HG03064 (cell line): Measurements from ENCODE around the gene SARS1.
"Not testable (repeated sequence)": the region's sequence is repeated elsewhere in the genome, so short reads cannot be mapped to it uniquely, and the experiment has no call there.

Source experiments
- ATAC-seq: cut with Tn5 transposase; IDR thresholded peaks from one replicate; pipeline ENCODE4 v1.9.1; 2021; ENCODE audit warnings: low read depth; ENCODE audit not compliant: unreplicated experiment

The SARS1 gene

GRCh38 chr1:109213824-109214693 is at the start of gene SARS1:
Gene SARS1 (plus strand): TSS chr1:109213918. CDS start chr1:109213993, 75 bp downstream.
- peak; percentile 74 for ATAC-seq

- ATAC-seq: no peak
These were observed 49.2 kb upstream of the SARS1 start for GRCh38 chr1:109164538-109164937.

- ATAC-seq: peak; percentile 61
These were observed 46.7 kb upstream of the SARS1 start for GRCh38 chr1:109167001-109167506.

GRCh38 chr1:109170035-109170764 is 43.5 kb upstream of the SARS1 start:
- ATAC-seq: no peak

GRCh38 chr1:109171646-109172045 is 42.1 kb upstream of the SARS1 start:
- no peak for ATAC-seq

- not testable (repeated sequence) for ATAC-seq
These were observed 37.4 kb upstream of the SARS1 start for GRCh38 chr1:109176349-109176748.

GRCh38 chr1:109180715-109181084 is 33.0 kb upstream of the SARS1 start:
- ATAC-seq: not testable (repeated sequence)

GRCh38 chr1:109181085-109181806 is 32.5 kb upstream of the SARS1 start:
- no peak for ATAC-seq

GRCh38 chr1:109181807-109182163 is 31.9 kb upstream of the SARS1 start:
- no peak for ATAC-seq

GRCh38 chr1:109183058-109183738 is 30.5 kb upstream of the SARS1 start:
- ATAC-seq: no peak

- no peak for ATAC-seq
These were observed 29.0 kb upstream of the SARS1 start for GRCh38 chr1:109184687-109185086.

GRCh38 chr1:109185357-109185756 is 28.4 kb upstream of the SARS1 start:
- no peak for ATAC-seq

GRCh38 chr1:109185990-109186732 is 27.6 kb upstream of the SARS1 start:
- ATAC-seq: no peak

- ATAC-seq: no peak
These were observed 27.0 kb upstream of the SARS1 start for GRCh38 chr1:109186733-109187086.

- no peak for ATAC-seq
These were observed 26.6 kb upstream of the SARS1 start for GRCh38 chr1:109187127-109187526.

- ATAC-seq: no peak
These were observed 25.5 kb upstream of the SARS1 start for GRCh38 chr1:109188200-109188599.

GRCh38 chr1:109188781-109189180 is 24.9 kb upstream of the SARS1 start:
- no peak for ATAC-seq

- no peak for ATAC-seq
These were observed 23.5 kb upstream of the SARS1 start for GRCh38 chr1:109190189-109190588.

- no peak for ATAC-seq
These were observed 22.3 kb upstream of the SARS1 start for GRCh38 chr1:109191377-109191776.

- ATAC-seq: no peak
These were observed 21.8 kb upstream of the SARS1 start for GRCh38 chr1:109191891-109192290.
